SK-N-SH (cell line): ENCODE measurements around the gene PDIA5. TPM values are rescaled to one million over a fixed set of nuclear protein-coding genes. Genes with fewer than 3 reads are reported as not detected.

Source experiments
- CTCF ChIA-PET: fragments of 300-600, 350-600 bp; formaldehyde crosslinking; extraction: SDS; loops from one replicate; lab custom pipeline; 2021; lab: Yijun Ruan, JAX
- POLR2A ChIA-PET: fragments of 350-600 bp; sonication (Branson Sonifier 250); formaldehyde crosslinking; extraction: SDS; loops from one replicate; lab custom pipeline; 2020; ENCODE audit warnings: antibody characterized with exemption, inconsistent platforms; lab: Yijun Ruan, JAX
- DNase-seq: peaks from one replicate; pipeline ENCODE4 v3.0.0; 2012
- H2AFZ ChIP-seq: fragments of 200-600 bp; sonication (generic); 2 replicates; pipeline ENCODE4 v1.8.1; 2016; ENCODE audit warnings: antibody characterized with exemption, mild to moderate bottlenecking, low read depth
- H3F3A ChIP-seq: fragments of 200-600 bp; sonication (generic); replicated peaks from 2 replicates; pipeline ENCODE3; 2016; ENCODE audit warnings: antibody characterized with exemption, mild to moderate bottlenecking; ENCODE audit not compliant: insufficient read depth
- H3K27ac ChIP-seq, 2 experiments: fragments of 200-500 bp in 1 of 2; fragments of 200-600 bp in 1 of 2; sonication (Bioruptor generic) in 1 of 2; sonication (generic), shearing (Covaris generic) in 1 of 2; 2 replicates each; pipeline versions ENCODE4 v1.5.1 to v1.6.1; 2014 to 2016; ENCODE audit warnings: low read depth in 2 of 2, inconsistent platforms in 1 of 2, low read length in 1 of 2, mild to moderate bottlenecking in 1 of 2, mixed read lengths in 1 of 2
- H3K27me3 ChIP-seq: fragments of 200-600 bp; sonication (generic), shearing (Covaris generic); 2 replicates; pipeline ENCODE4 v1.6.1; 2016; ENCODE audit warnings: mixed run types; ENCODE audit not compliant: insufficient read depth
- H3K36me3 ChIP-seq, 2 experiments: fragments of 200-500 bp in 1 of 2; fragments of 200-600 bp in 1 of 2; sonication (Bioruptor generic) in 1 of 2; sonication (generic) in 1 of 2; replicated peaks in 1 of 2; 2 replicates each; pipeline versions ENCODE3 to v1.5.1; 2014 to 2016; ENCODE audit warnings: low read length in 1 of 2, mild to moderate bottlenecking in 1 of 2; ENCODE audit not compliant: insufficient read depth in 2 of 2, control insufficient read depth in 1 of 2
- H3K4me1 ChIP-seq, 2 experiments: fragments of 200-500 bp in 1 of 2; fragments of 200-600 bp in 1 of 2; sonication (Bioruptor generic) in 1 of 2; sonication (generic), shearing (Covaris generic) in 1 of 2; 2 replicates each; pipeline versions ENCODE4 v1.5.1 to v1.6.1; 2014 to 2016; ENCODE audit warnings: low read depth in 1 of 2, low read length in 1 of 2, mixed run types in 1 of 2; ENCODE audit not compliant: insufficient read depth in 2 of 2, control insufficient read depth in 1 of 2
- H3K4me2 ChIP-seq: fragments of 200-600 bp; sonication (generic), shearing (Covaris generic); 2 replicates; pipeline ENCODE4 v1.6.1; 2017; ENCODE audit warnings: mixed run types
- H3K4me3 ChIP-seq, 2 experiments: fragments of 200-500 bp in 1 of 2; fragments of 200-600 bp in 1 of 2; sonication (Bioruptor generic) in 1 of 2; sonication (generic), shearing (Covaris generic) in 1 of 2; 2 replicates each; pipeline versions ENCODE4 v1.5.1 to v1.8.1; 2014 to 2016; ENCODE audit warnings: low read depth in 2 of 2, inconsistent platforms in 1 of 2, low read length in 1 of 2, mild to moderate bottlenecking in 1 of 2, mixed read lengths in 1 of 2, moderate library complexity in 1 of 2
- H3K79me2 ChIP-seq: fragments of 200-600 bp; sonication (generic); 2 replicates; pipeline ENCODE4 v1.8.1; 2017; ENCODE audit warnings: mild to moderate bottlenecking; ENCODE audit not compliant: insufficient read depth
- H3K9ac ChIP-seq: fragments of 200-600 bp; sonication (generic); 2 replicates; pipeline ENCODE4 v1.6.1; 2017; ENCODE audit warnings: mixed run types
- H3K9me2 ChIP-seq: fragments of 200-600 bp; sonication (generic); 2 replicates; pipeline ENCODE4 v1.6.1; 2017; ENCODE audit warnings: mixed run types
- H3K9me3 ChIP-seq: fragments of 200-600 bp; sonication (generic); 2 replicates; pipeline ENCODE4 v1.6.1; 2017; ENCODE audit warnings: mixed run types, mild to moderate bottlenecking, moderate library complexity
- H4K20me1 ChIP-seq: fragments of 200-600 bp; sonication (generic); 2 replicates; pipeline ENCODE4 v1.6.1; 2017; ENCODE audit warnings: mild to moderate bottlenecking, mixed run types; ENCODE audit not compliant: insufficient read depth
- CTCF ChIP-seq: fragments of 200-600 bp; sonication (generic); IDR thresholded peaks from 2 replicates; pipeline ENCODE4 v1.6.1; 2017; ENCODE audit warnings: antibody characterized with exemption, mild to moderate bottlenecking, moderate library complexity
- ELF1 ChIP-seq: IDR thresholded peaks from 2 replicates; pipeline ENCODE4 v1.4.0; 2012
- MEF2A ChIP-seq: IDR thresholded peaks from 2 replicates; pipeline ENCODE4 v1.4.0; 2012; ENCODE audit warnings: low read depth, borderline replicate concordance
- MXI1 ChIP-seq: IDR thresholded peaks from 2 replicates; pipeline ENCODE4 v1.6.1; 2012; ENCODE audit warnings: mild to moderate bottlenecking, low read depth, low read length, improper control_type of control experiment
- RCOR1 ChIP-seq: fragments of 150-350 bp; IDR thresholded peaks from 2 replicates; pipeline ENCODE4 v1.6.1; 2017; ENCODE audit warnings: antibody characterized with exemption, low read length
- RXRA ChIP-seq: IDR thresholded peaks from 2 replicates; pipeline ENCODE4 v1.4.0; 2012; ENCODE audit warnings: low read depth, mild to moderate bottlenecking, borderline replicate concordance
- SMC3 ChIP-seq: IDR thresholded peaks from 2 replicates; pipeline ENCODE4 v1.6.1; 2012; ENCODE audit warnings: low read depth, low read length, improper control_type of control experiment
- USF1 ChIP-seq: IDR thresholded peaks from 2 replicates; pipeline ENCODE4 v1.4.0; 2012; ENCODE audit warnings: low read depth, borderline replicate concordance
- WGBS: methylation state at CpG from one replicate; pipeline ENCODE4 v1.1.6; 2017; ENCODE audit warnings: low lambda C conversion rate; 5-methylcytosine and 5-hydroxymethylcytosine counted together
- polyA plus RNA-seq, 3 experiments: library from polyadenylated mRNA; depleted of rRNA; stranded (reverse); fragments of >200 nt; gene quantifications; 2 replicates each; pipeline ENCODE4 v1.2.3, GENCODE V29; 2012

The PDIA5 gene
- polyA plus RNA-seq, 1 of the 3 experiments (the other 2 are of a cell fraction), result 28.6 TPM

GRCh38 chr3:123201557-123202427, 135.0 kb downstream of the PDIA5 start, which contains the start of gene SEC22A (continued):
- TF ChIP-seq RXRA (no peak), CTCF (no peak), RCOR1 (peak; percentile 24; the same call in 1 of the 2 replicates), ELF1 (no peak), USF1 (no peak), MXI1 (peak; percentile 84), SMC3 (no peak), MEF2A (no peak)

- Histone ChIP-seq H3K36me3 (peaks cover 0 to 12% of the 10 kb centered on the region in 2 experiments), H3K27ac (peak overlapping the region in 1 of 2 experiments; percentile 56; a peak in 2 of 4 replicates), H3K4me1 (peaks cover 0 to 13% of the 10 kb centered on the region in 2 experiments; a peak in 2 of 4 replicates), H4K20me1 (no peaks in the 10 kb centered on the region), H3K27me3 (no peaks in the 10 kb centered on the region), H2AFZ (peak overlapping the region; percentile 88), H3K79me2 (peaks cover 50% of the 10 kb centered on the region), H3K4me2 (peak overlapping the region; percentile 88), H3F3A (peaks cover 4% of the 10 kb centered on the region), H3K9me3 (no peaks in the 10 kb centered on the region), H3K9me2 (no peaks in the 10 kb centered on the region), H3K4me3 (peak overlapping the region; percentile 95 to 99), H3K9ac (peak overlapping the region; percentile 87)
- 6% methylated on average over 7 of the region's 7 CpGs for WGBS
- TF ChIP-seq CTCF (0 out of 2 replicates have a peak, but pooled peaks have one; percentile 24), USF1 (no peak)
- peak; percentile 43 for DNase-seq
- ChIA-PET POLR2A (no interaction called here), CTCF (interaction anchor here (0.8 to 1.4 kb wide), 5 partner anchors 21 to 259 kb away, joined by 3 to 5 read pairs (median 4); no protein-coding TSS in a partner anchor)
Observed at GRCh38 chr3:123202451-123202850, 135.6 kb downstream of the PDIA5 start.

Other genes with a start within 250 kb of the PDIA5 start
- gene SEMA5B, start 39.3 kb upstream of the PDIA5 start, polyA plus RNA-seq (2012; rRNA removed), result 0.43 and 0.75 TPM in 2 replicates
- 13.0 and 17.4 TPM in 2 replicates for gene SEC22A, start 134.9 kb downstream of the PDIA5 start, polyA plus RNA-seq (2012; rRNA removed)